Spleen (tissue), 11 donors: ENCODE measurements around the gene ZNF600. TPM values are rescaled to one million over a fixed set of nuclear protein-coding genes. Genes with fewer than 3 reads are reported as not detected.
"Not testable (repeated sequence)": the region's sequence is repeated elsewhere in the genome, so short reads cannot be mapped to it uniquely, and the experiment has no call there.

ENCODE experiments used
- DNase-seq: peaks from one replicate; pipeline ENCODE4 v3.0.0-alpha.2; 2020
- H3K27ac ChIP-seq, 8 donors: fragments of 200-600 bp; sonication (generic) in 7 of 8; 1 replicate in 4 of 8; 2 replicates in 4 of 8; pipeline versions ENCODE4 v1.5.0 to v1.8.0; 2016 to 2021; ENCODE audit warnings: inconsistent platforms in 4 of 8, mild to moderate bottlenecking in 4 of 8, moderate library complexity in 1 of 8
- H3K27me3 ChIP-seq, 7 donors: fragments of 200-600 bp; sonication (generic) in 6 of 7; replicated peaks in 1 of 7; 1 replicate in 4 of 7; 2 replicates in 3 of 7; pipeline versions ENCODE4 v1.5.0 to v1.8.0; 2016 to 2021; ENCODE audit warnings: inconsistent platforms in 3 of 7, mild to moderate bottlenecking in 1 of 7
- H3K36me3 ChIP-seq, 6 donors: fragments of 200-600 bp; sonication (generic) in 5 of 6; 1 replicate in 4 of 6; 2 replicates in 2 of 6; pipeline versions ENCODE4 v1.5.0 to v1.8.0; 2016 to 2021; ENCODE audit warnings: inconsistent platforms in 2 of 6
- H3K4me1 ChIP-seq, 6 donors: fragments of 200-600 bp; sonication (generic) in 5 of 6; 1 replicate in 3 of 6; 2 replicates in 3 of 6; pipeline versions ENCODE4 v1.5.0 to v1.8.0; 2016 to 2021; ENCODE audit warnings: inconsistent platforms in 3 of 6
- H3K4me3 ChIP-seq, 8 donors: fragments of 200-600 bp; sonication (generic) in 7 of 8; 1 replicate in 4 of 8; 2 replicates in 4 of 8; pipeline versions ENCODE4 v1.5.0 to v1.8.0; 2016 to 2021; ENCODE audit warnings: inconsistent platforms in 4 of 8, mild to moderate bottlenecking in 4 of 8, moderate library complexity in 2 of 8
- H3K9me3 ChIP-seq, 8 donors: fragments of 200-600 bp; sonication (generic) in 7 of 8; 1 replicate in 4 of 8; 2 replicates in 4 of 8; pipeline versions ENCODE4 v1.5.0 to v1.8.0; 2016 to 2021; ENCODE audit warnings: inconsistent platforms in 4 of 8
- POLR2A ChIP-seq, 3 donors: fragments of 450-650 bp; IDR thresholded peaks; one replicate each; pipeline ENCODE4 v1.5.1; 2017; ENCODE audit warnings: antibody characterized with exemption in 3 of 3, mild to moderate bottlenecking in 1 of 3
- POLR2AphosphoS5 ChIP-seq, 3 donors: sonication (generic); formaldehyde crosslinking; IDR thresholded peaks; one replicate each; pipeline ENCODE4 v1.5.1; 2017; ENCODE audit warnings: antibody characterized with exemption in 3 of 3
- WGBS, 5 donors: extraction: QIAGEN DNeasy Blood & Tissue Kit in 3 of 5; methylation state at CpG; one replicate each; pipeline versions ENCODE4 v1.1.5 to v1.1.7; 2013 to 2018; 5-methylcytosine and 5-hydroxymethylcytosine counted together
- intact Hi-C: fragments of 100-400 bp; cut with DNase I; formaldehyde crosslinking; loops from one replicate; pipeline ENCODE4 v1.15.0; 2023; ENCODE audit warnings: low total_unique reads
- polyA plus RNA-seq, 3 donors: library from polyadenylated mRNA; stranded (reverse); fragments of 200-250 nt; gene quantifications; one replicate each; pipeline ENCODE4 v1.2.1, GENCODE V29; 2013
- total RNA-seq, 7 donors: library from RNA; depleted of rRNA in 3 of 7; stranded (reverse); fragments of >200 nt in 3 of 7; fragmentation: NEBNext Ultra II Directional in 4 of 7; extraction: Animal tissue kit (Norgen Biotek cat#: 25700) in 4 of 7; gene quantifications; one replicate each; pipeline versions ENCODE4 v1.1.0 to v1.2.1, GENCODE V29; 2016 to 2021
- TF ChIP-seq, protein P1 (sequence below), 11 experiments: fragments of 200-600 bp in 7 of 11; fragments of 450-650 bp in 4 of 11; sonication (generic) in 4 of 11; IDR thresholded peaks in 8 of 11; conservative IDR thresholded peaks in 3 of 11; 1 replicate in 7 of 11; 2 replicates in 4 of 11; pipeline versions ENCODE4 v1.4.0 to v1.8.0; 2016 to 2021; ENCODE audit warnings: antibody characterized with exemption in 11 of 11, inconsistent platforms in 4 of 11, mild to moderate bottlenecking in 1 of 11
- donor health status: healthy with polysubstance abuse.
- donor health status: DM: no; HTN: no; CAD: no; lungs with moderate emphysema.
- donor health status: DM: no; HTN: no; CAD: no.
- donor health status: Bipolar disorder and iron deficiency.
- donor health status: healthy.
- donor health status: DM: no; HTN: no; CAD: no.
- donor health status: DM: yes; HTN: yes; CAD: no.

ZNF600 gene
- total and polyA plus RNA-seq, 10 donors, result 7.5 to 32.3 (median 20.0) TPM

GRCh38 chr19:52789440-52789839 is 2.8 kb upstream of the ZNF600 start:
- no peak overlapping the region for H3K4me3 ChIP-seq
- WGBS, 5 donors, result 91 to 96% (median 93%) methylated on average over 6 of the region's 6 CpGs

DNA sequence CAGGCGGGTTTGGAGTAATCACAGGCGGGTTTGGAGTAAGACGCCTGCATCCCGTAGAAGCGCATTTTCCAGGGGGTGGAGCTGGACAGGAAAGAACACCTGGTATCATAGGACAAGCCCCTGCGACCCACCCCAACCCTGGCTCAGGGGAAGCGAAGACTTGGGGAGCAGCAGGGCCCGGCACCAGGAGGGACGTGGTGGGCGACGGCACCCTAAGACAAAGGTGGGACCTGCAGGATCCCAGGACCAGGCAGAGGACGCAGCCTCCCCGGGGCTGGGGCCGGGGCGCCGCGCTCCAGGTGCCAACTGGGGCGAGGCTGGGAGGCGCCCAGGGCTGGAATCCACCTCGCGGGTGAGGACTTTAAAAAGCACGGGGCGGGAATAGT is 520 bp downstream of the ZNF600 start:
- Histone ChIP-seq H3K36me3 (peaks cover 0 to 25% (median 2%) of the 10 kb centered on the region in 6 donors), H3K9me3 (peaks cover 0 to 31% (median 2%) of the 10 kb centered on the region in 8 donors), H3K4me3 (peak overlapping the region; percentile 57 to 87 (median 69)), H3K27me3 (no peaks in the 10 kb centered on the region), H3K4me1 (peaks cover 0 to 34% (median 16%) of the 10 kb centered on the region in 6 donors), H3K27ac (peak overlapping the region; percentile 58 to 90 (median 81))
- peak; percentile 75 for DNase-seq
- WGBS, 5 donors, result 5 to 7% (median 6%) methylated on average over 22 to 23 of the region's 23 CpGs
- intact Hi-C loops, result no loop called here
- TF ChIP-seq, protein P1, sequence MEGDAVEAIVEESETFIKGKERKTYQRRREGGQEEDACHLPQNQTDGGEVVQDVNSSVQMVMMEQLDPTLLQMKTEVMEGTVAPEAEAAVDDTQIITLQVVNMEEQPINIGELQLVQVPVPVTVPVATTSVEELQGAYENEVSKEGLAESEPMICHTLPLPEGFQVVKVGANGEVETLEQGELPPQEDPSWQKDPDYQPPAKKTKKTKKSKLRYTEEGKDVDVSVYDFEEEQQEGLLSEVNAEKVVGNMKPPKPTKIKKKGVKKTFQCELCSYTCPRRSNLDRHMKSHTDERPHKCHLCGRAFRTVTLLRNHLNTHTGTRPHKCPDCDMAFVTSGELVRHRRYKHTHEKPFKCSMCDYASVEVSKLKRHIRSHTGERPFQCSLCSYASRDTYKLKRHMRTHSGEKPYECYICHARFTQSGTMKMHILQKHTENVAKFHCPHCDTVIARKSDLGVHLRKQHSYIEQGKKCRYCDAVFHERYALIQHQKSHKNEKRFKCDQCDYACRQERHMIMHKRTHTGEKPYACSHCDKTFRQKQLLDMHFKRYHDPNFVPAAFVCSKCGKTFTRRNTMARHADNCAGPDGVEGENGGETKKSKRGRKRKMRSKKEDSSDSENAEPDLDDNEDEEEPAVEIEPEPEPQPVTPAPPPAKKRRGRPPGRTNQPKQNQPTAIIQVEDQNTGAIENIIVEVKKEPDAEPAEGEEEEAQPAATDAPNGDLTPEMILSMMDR (IDR thresholded peaks at IDR 0.05 in 8 of 11, conservative IDR thresholded peaks at IDR 0.05 in 3 of 11), result no peak

More at GRCh38 chr19:52789440-52789839, 2.8 kb upstream of the ZNF600 start:
- no peaks in the 10 kb centered on the region for H3K36me3 ChIP-seq
- intact Hi-C loops, result no loop called here
- H3K4me1 ChIP-seq, result peaks cover 0 to 29% (median 16%) of the 10 kb centered on the region in 6 donors
- peaks cover 0 to 37% (median 14%) of the 10 kb centered on the region in 8 donors for H3K9me3 ChIP-seq
- no peak overlapping the region for H3K27ac ChIP-seq
- DNase-seq, result no peak
- H3K27me3 ChIP-seq, result no peaks in the 10 kb centered on the region
- TF ChIP-seq, protein P1 (IDR thresholded peaks at IDR 0.05 in 8 of 11, conservative IDR thresholded peaks at IDR 0.05 in 3 of 11), result no peak
- TF ChIP-seq POLR2A (IDR thresholded peaks at IDR 0.05), result no peak
- TF ChIP-seq POLR2AphosphoS5 (IDR thresholded peaks at IDR 0.05), result no peak

- Histone ChIP-seq H3K27me3 (no peaks in the 10 kb centered on the region), H3K4me3 (peak overlapping the region in 5 of 8 donors; percentile 58 to 87 (median 69)), H3K4me1 (peaks cover 0 to 34% (median 16%) of the 10 kb centered on the region in 6 donors), H3K27ac (peak overlapping the region in 4 of 8 donors; percentile 73 to 85 (median 81)), H3K9me3 (peaks cover 0 to 31% (median 2%) of the 10 kb centered on the region in 8 donors), H3K36me3 (peaks cover 0 to 31% (median 2%) of the 10 kb centered on the region in 6 donors)
- 87 to 95% (median 92%) methylated on average over 3 of the region's 3 CpGs for WGBS, 5 donors
- DNase-seq, result no peak
- intact Hi-C loops, result no loop called here
- TF ChIP-seq, protein P1 (IDR thresholded peaks at IDR 0.05 in 8 of 11, conservative IDR thresholded peaks at IDR 0.05 in 3 of 11), result no peak
- no peak for TF ChIP-seq POLR2A (IDR thresholded peaks at IDR 0.05)
- TF ChIP-seq POLR2AphosphoS5 (IDR thresholded peaks at IDR 0.05), result no peak
Observed at GRCh38 chr19:52785506-52785905, 1.1 kb downstream of the ZNF600 start.

DNA sequence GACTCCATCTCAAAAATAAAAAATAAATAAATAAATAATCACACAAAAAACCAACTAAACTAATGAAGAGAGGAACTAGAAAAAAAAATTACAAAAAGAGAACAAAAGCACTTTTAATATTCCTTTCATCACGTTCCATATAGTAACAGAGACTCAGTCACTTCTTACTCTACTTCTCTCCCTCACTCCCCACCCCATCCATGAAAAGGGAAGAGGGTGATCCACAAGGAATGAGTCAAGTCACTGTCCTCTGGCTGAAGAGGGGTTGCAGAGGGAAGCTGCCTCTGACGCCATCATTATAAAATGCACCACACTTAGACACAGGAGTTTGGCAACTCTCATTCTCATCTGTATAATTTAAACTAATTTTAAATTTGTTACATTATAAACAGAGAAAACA is 3.7 kb downstream of the ZNF600 start:
- H3K27me3 ChIP-seq, H3K27ac ChIP-seq, intact Hi-C loops, H3K4me3 ChIP-seq, DNase-seq: not testable (repeated sequence)
- WGBS, 5 donors, result 77 to 93% (median 86%) methylated on average over 2 of the region's 2 CpGs
- peaks cover 0 to 44% (median 2%) of the 10 kb centered on the region in 8 donors for H3K9me3 ChIP-seq
- H3K36me3 ChIP-seq, result peaks cover 0 to 57% (median 9%) of the 10 kb centered on the region in 6 donors
- H3K4me1 ChIP-seq, result peaks cover 0 to 33% (median 16%) of the 10 kb centered on the region in 6 donors
